HG03432 (cell line): ENCODE data around the gene PDZD4.
A peak's percentile ranks its signal among the peaks of the same experiment; 100 is the strongest.

Experiments
- ATAC-seq: cut with Tn5 transposase; IDR thresholded peaks from one replicate; pipeline ENCODE4 v1.9.1; 2021; ENCODE audit warnings: mild to moderate bottlenecking, moderate library complexity; ENCODE audit not compliant: unreplicated experiment

Gene PDZD4

GRCh38 chrX:153814591-153815315 is 15.6 kb downstream of the PDZD4 start:
- no peak for ATAC-seq

- ATAC-seq: no peak
Observed at GRCh38 chrX:153813161-153813560, 17.2 kb downstream of the PDZD4 start.

GRCh38 chrX:153812220-153812619 is 18.1 kb downstream of the PDZD4 start:
- no peak for ATAC-seq

GRCh38 chrX:153807976-153808375 is 22.4 kb downstream of the PDZD4 start:
- no peak for ATAC-seq

GRCh38 chrX:153806999-153807575 is 23.3 kb downstream of the PDZD4 start:
- no peak for ATAC-seq

- ATAC-seq: no peak
Observed at GRCh38 chrX:153805436-153805835, 24.9 kb downstream of the PDZD4 start.

- ATAC-seq: no peak
Observed at GRCh38 chrX:153804621-153805020, 25.7 kb downstream of the PDZD4 start.

- ATAC-seq: no peak
Observed at GRCh38 chrX:153804100-153804595, 26.2 kb downstream of the PDZD4 start.

- ATAC-seq: no peak
Observed at GRCh38 chrX:153803211-153804099, 26.9 kb downstream of the PDZD4 start.

GRCh38 chrX:153802513-153803045 is 27.8 kb downstream of the PDZD4 start:
- no peak for ATAC-seq

- no peak for ATAC-seq
Observed at GRCh38 chrX:153801669-153802068, 28.7 kb downstream of the PDZD4 start.

- ATAC-seq: no peak
Observed at GRCh38 chrX:153800746-153801145, 29.6 kb downstream of the PDZD4 start.

GRCh38 chrX:153800177-153800722 is 30.1 kb downstream of the PDZD4 start:
- no peak for ATAC-seq

GRCh38 chrX:153799326-153799725 is 31.0 kb downstream of the PDZD4 start:
- ATAC-seq: no peak

GRCh38 chrX:153797415-153798015 is 32.8 kb downstream of the PDZD4 start:
- ATAC-seq: no peak

- no peak for ATAC-seq
Observed at GRCh38 chrX:153794897-153795816, 35.2 kb downstream of the PDZD4 start.

GRCh38 chrX:153794018-153794896 is 36.1 kb downstream of the PDZD4 start, which contains the start of the genes IDH3G and SSR4:
IDH3G (minus strand) TSS chrX:153794375; CDS start chrX:153794326, 49 bp downstream.
SSR4 (plus strand) TSS chrX:153794668; CDS start chrX:153794688, 20 bp downstream.
- ATAC-seq: peak; percentile 94

GRCh38 chrX:153793291-153793690 is 37.1 kb downstream of the PDZD4 start:
- ATAC-seq: no peak
